ENCODE data around the gene DAB1.

The DAB1 gene

GRCh38 chr1:57252597-57253294 lies 171.1 kb downstream of the DAB1 start:
- Histone ChIP-seq H3K9me3 (ENCODE audit: control insufficient read depth in 5 of 5, low read length in 5 of 5) (peaks cover 0 to 3% (median 0%) of the 10 kb centered on the region in 5 donors), H3K4me3 (ENCODE audit: low read depth in 1 of 5, low read length in 5 of 5) (no peak overlapping the region), H3K9ac (ENCODE audit: low read length in 5 of 5) (no peak overlapping the region), H3K27ac (ENCODE audit: low read depth, low read length) (no peak overlapping the region), H3K27me3 (ENCODE audit: control insufficient read depth in 5 of 5, insufficient read depth in 4 of 5, low read length in 5 of 5) (no peaks in the 10 kb centered on the region), H3K4me1 (ENCODE audit: control insufficient read depth in 5 of 5, insufficient read depth in 5 of 5, low read length in 5 of 5) (peaks cover 0 to 5% (median 0%) of the 10 kb centered on the region in 5 donors), H3K36me3 (ENCODE audit: control insufficient read depth in 5 of 5, insufficient read depth in 5 of 5, low read length in 5 of 5) (no peaks in the 10 kb centered on the region)

GRCh38 chr1:57250021-57250420 lies 173.8 kb downstream of the DAB1 start:
- H3K4me3 ChIP-seq (ENCODE audit: low read depth in 1 of 5, low read length in 5 of 5), result no peak overlapping the region
- H3K27ac ChIP-seq (ENCODE audit: low read depth, low read length), result no peak overlapping the region
- H3K9ac ChIP-seq (ENCODE audit: low read length in 5 of 5), result no peak overlapping the region
- H3K27me3 ChIP-seq (ENCODE audit: control insufficient read depth in 5 of 5, insufficient read depth in 4 of 5, low read length in 5 of 5), result no peaks in the 10 kb centered on the region
- peaks cover 0 to 4% (median 0%) of the 10 kb centered on the region in 5 donors for H3K9me3 ChIP-seq (ENCODE audit: control insufficient read depth in 5 of 5, low read length in 5 of 5)
- H3K4me1 ChIP-seq (ENCODE audit: control insufficient read depth in 5 of 5, insufficient read depth in 5 of 5, low read length in 5 of 5), result peaks cover 0 to 5% (median 0%) of the 10 kb centered on the region in 5 donors
- H3K36me3 ChIP-seq (ENCODE audit: control insufficient read depth in 5 of 5, insufficient read depth in 5 of 5, low read length in 5 of 5), result no peaks in the 10 kb centered on the region

GRCh38 chr1:57249511-57249910 lies 174.3 kb downstream of the DAB1 start:
- H3K27ac ChIP-seq (ENCODE audit: low read depth, low read length), result no peak overlapping the region
- no peaks in the 10 kb centered on the region for H3K27me3 ChIP-seq (ENCODE audit: control insufficient read depth in 5 of 5, insufficient read depth in 4 of 5, low read length in 5 of 5)
- H3K9me3 ChIP-seq (ENCODE audit: control insufficient read depth in 5 of 5, low read length in 5 of 5), result peaks cover 0 to 4% (median 0%) of the 10 kb centered on the region in 5 donors
- no peak overlapping the region for H3K9ac ChIP-seq (ENCODE audit: low read length in 5 of 5)
- peaks cover 0 to 5% (median 0%) of the 10 kb centered on the region in 5 donors for H3K4me1 ChIP-seq (ENCODE audit: control insufficient read depth in 5 of 5, insufficient read depth in 5 of 5, low read length in 5 of 5)
- no peak overlapping the region for H3K4me3 ChIP-seq (ENCODE audit: low read depth in 1 of 5, low read length in 5 of 5)
- no peaks in the 10 kb centered on the region for H3K36me3 ChIP-seq (ENCODE audit: control insufficient read depth in 5 of 5, insufficient read depth in 5 of 5, low read length in 5 of 5)

GRCh38 chr1:57248830-57249229 lies 175.0 kb downstream of the DAB1 start:
- H3K27me3 ChIP-seq (ENCODE audit: control insufficient read depth in 5 of 5, insufficient read depth in 4 of 5, low read length in 5 of 5), result no peaks in the 10 kb centered on the region
- H3K4me3 ChIP-seq (ENCODE audit: low read depth in 1 of 5, low read length in 5 of 5), result no peak overlapping the region
- peaks cover 0 to 4% (median 0%) of the 10 kb centered on the region in 5 donors for H3K9me3 ChIP-seq (ENCODE audit: control insufficient read depth in 5 of 5, low read length in 5 of 5)
- H3K4me1 ChIP-seq (ENCODE audit: control insufficient read depth in 5 of 5, insufficient read depth in 5 of 5, low read length in 5 of 5), result peaks cover 0 to 5% (median 0%) of the 10 kb centered on the region in 5 donors
- no peaks in the 10 kb centered on the region for H3K36me3 ChIP-seq (ENCODE audit: control insufficient read depth in 5 of 5, insufficient read depth in 5 of 5, low read length in 5 of 5)
- H3K27ac ChIP-seq (ENCODE audit: low read depth, low read length), result no peak overlapping the region
- no peak overlapping the region for H3K9ac ChIP-seq (ENCODE audit: low read length in 5 of 5)

GRCh38 chr1:57238233-57238781 lies 185.6 kb downstream of the DAB1 start:
- Histone ChIP-seq H3K9ac (ENCODE audit: low read length in 5 of 5) (no peak overlapping the region), H3K9me3 (ENCODE audit: control insufficient read depth in 5 of 5, low read length in 5 of 5) (no peaks in the 10 kb centered on the region), H3K27ac (ENCODE audit: low read depth, low read length) (no peak overlapping the region), H3K27me3 (ENCODE audit: control insufficient read depth in 5 of 5, insufficient read depth in 4 of 5, low read length in 5 of 5) (no peaks in the 10 kb centered on the region), H3K4me1 (ENCODE audit: control insufficient read depth in 5 of 5, insufficient read depth in 5 of 5, low read length in 5 of 5) (no peaks in the 10 kb centered on the region), H3K4me3 (ENCODE audit: low read depth in 1 of 5, low read length in 5 of 5) (no peak overlapping the region), H3K36me3 (ENCODE audit: control insufficient read depth in 5 of 5, insufficient read depth in 5 of 5, low read length in 5 of 5) (no peaks in the 10 kb centered on the region)

- H3K4me1 ChIP-seq (ENCODE audit: control insufficient read depth in 5 of 5, insufficient read depth in 5 of 5, low read length in 5 of 5), result no peaks in the 10 kb centered on the region
- H3K4me3 ChIP-seq (ENCODE audit: low read depth in 1 of 5, low read length in 5 of 5), result no peak overlapping the region
- H3K27me3 ChIP-seq (ENCODE audit: control insufficient read depth in 5 of 5, insufficient read depth in 4 of 5, low read length in 5 of 5), result no peaks in the 10 kb centered on the region
- no peak overlapping the region for H3K27ac ChIP-seq (ENCODE audit: low read depth, low read length)
- H3K36me3 ChIP-seq (ENCODE audit: control insufficient read depth in 5 of 5, insufficient read depth in 5 of 5, low read length in 5 of 5), result no peaks in the 10 kb centered on the region
- no peaks in the 10 kb centered on the region for H3K9me3 ChIP-seq (ENCODE audit: control insufficient read depth in 5 of 5, low read length in 5 of 5)
- H3K9ac ChIP-seq (ENCODE audit: low read length in 5 of 5), result no peak overlapping the region
These were observed 187.9 kb downstream of the DAB1 start for GRCh38 chr1:57235730-57236510.

- Histone ChIP-seq H3K4me3 (ENCODE audit: low read depth in 1 of 5, low read length in 5 of 5) (no peak overlapping the region), H3K27me3 (ENCODE audit: control insufficient read depth in 5 of 5, insufficient read depth in 4 of 5, low read length in 5 of 5) (no peaks in the 10 kb centered on the region), H3K9me3 (ENCODE audit: control insufficient read depth in 5 of 5, low read length in 5 of 5) (no peaks in the 10 kb centered on the region), H3K36me3 (ENCODE audit: control insufficient read depth in 5 of 5, insufficient read depth in 5 of 5, low read length in 5 of 5) (no peaks in the 10 kb centered on the region), H3K9ac (ENCODE audit: low read length in 5 of 5) (no peak overlapping the region), H3K27ac (ENCODE audit: low read depth, low read length) (no peak overlapping the region), H3K4me1 (ENCODE audit: control insufficient read depth in 5 of 5, insufficient read depth in 5 of 5, low read length in 5 of 5) (no peaks in the 10 kb centered on the region)
These were observed 189.4 kb downstream of the DAB1 start for GRCh38 chr1:57234459-57234858.

- Histone ChIP-seq H3K9ac (ENCODE audit: low read length in 5 of 5) (no peak overlapping the region), H3K27me3 (ENCODE audit: control insufficient read depth in 5 of 5, insufficient read depth in 4 of 5, low read length in 5 of 5) (no peaks in the 10 kb centered on the region), H3K9me3 (ENCODE audit: control insufficient read depth in 5 of 5, low read length in 5 of 5) (no peaks in the 10 kb centered on the region), H3K36me3 (ENCODE audit: control insufficient read depth in 5 of 5, insufficient read depth in 5 of 5, low read length in 5 of 5) (no peaks in the 10 kb centered on the region), H3K27ac (ENCODE audit: low read depth, low read length) (no peak overlapping the region), H3K4me3 (ENCODE audit: low read depth in 1 of 5, low read length in 5 of 5) (no peak overlapping the region), H3K4me1 (ENCODE audit: control insufficient read depth in 5 of 5, insufficient read depth in 5 of 5, low read length in 5 of 5) (no peaks in the 10 kb centered on the region)
These were observed 191.4 kb downstream of the DAB1 start for GRCh38 chr1:57232500-57232899.

- Histone ChIP-seq H3K36me3 (ENCODE audit: control insufficient read depth in 5 of 5, insufficient read depth in 5 of 5, low read length in 5 of 5) (no peaks in the 10 kb centered on the region), H3K9me3 (ENCODE audit: control insufficient read depth in 5 of 5, low read length in 5 of 5) (no peaks in the 10 kb centered on the region), H3K4me1 (ENCODE audit: control insufficient read depth in 5 of 5, insufficient read depth in 5 of 5, low read length in 5 of 5) (no peaks in the 10 kb centered on the region), H3K9ac (ENCODE audit: low read length in 5 of 5) (no peak overlapping the region), H3K4me3 (ENCODE audit: low read depth in 1 of 5, low read length in 5 of 5) (no peak overlapping the region), H3K27me3 (ENCODE audit: control insufficient read depth in 5 of 5, insufficient read depth in 4 of 5, low read length in 5 of 5) (no peaks in the 10 kb centered on the region), H3K27ac (ENCODE audit: low read depth, low read length) (no peak overlapping the region)
These were observed 193.9 kb downstream of the DAB1 start for GRCh38 chr1:57229998-57230397.

GRCh38 chr1:57229076-57229475 lies 194.8 kb downstream of the DAB1 start:
- Histone ChIP-seq H3K4me3 (ENCODE audit: low read depth in 1 of 5, low read length in 5 of 5) (no peak overlapping the region), H3K36me3 (ENCODE audit: control insufficient read depth in 5 of 5, insufficient read depth in 5 of 5, low read length in 5 of 5) (no peaks in the 10 kb centered on the region), H3K27me3 (ENCODE audit: control insufficient read depth in 5 of 5, insufficient read depth in 4 of 5, low read length in 5 of 5) (no peaks in the 10 kb centered on the region), H3K4me1 (ENCODE audit: control insufficient read depth in 5 of 5, insufficient read depth in 5 of 5, low read length in 5 of 5) (no peaks in the 10 kb centered on the region), H3K9me3 (ENCODE audit: control insufficient read depth in 5 of 5, low read length in 5 of 5) (no peaks in the 10 kb centered on the region), H3K27ac (ENCODE audit: low read depth, low read length) (no peak overlapping the region), H3K9ac (ENCODE audit: low read length in 5 of 5) (no peak overlapping the region)

All from subcutaneous abdominal adipose tissue (tissue), 5 donors.